Stimulated activated CD8-positive, alpha-beta memory T cell treated with anti-CD3 and anti-CD28 coated beads, Interleukin-12 subunit alpha, Interleukin-12 subunit beta, amount 100 ng/mL, for 24 hours (primary cell): ENCODE results near the gene CENPC.
"Not testable (repeated sequence)": the region's sequence is repeated elsewhere in the genome, so short reads cannot be mapped to it uniquely, and the experiment has no call there.

ENCODE experiments used
- DNase-seq: peaks from one replicate; pipeline ENCODE4 v3.0.0-alpha.2; 2020; ENCODE audit errors: extremely low read depth

Gene CENPC

DNA sequence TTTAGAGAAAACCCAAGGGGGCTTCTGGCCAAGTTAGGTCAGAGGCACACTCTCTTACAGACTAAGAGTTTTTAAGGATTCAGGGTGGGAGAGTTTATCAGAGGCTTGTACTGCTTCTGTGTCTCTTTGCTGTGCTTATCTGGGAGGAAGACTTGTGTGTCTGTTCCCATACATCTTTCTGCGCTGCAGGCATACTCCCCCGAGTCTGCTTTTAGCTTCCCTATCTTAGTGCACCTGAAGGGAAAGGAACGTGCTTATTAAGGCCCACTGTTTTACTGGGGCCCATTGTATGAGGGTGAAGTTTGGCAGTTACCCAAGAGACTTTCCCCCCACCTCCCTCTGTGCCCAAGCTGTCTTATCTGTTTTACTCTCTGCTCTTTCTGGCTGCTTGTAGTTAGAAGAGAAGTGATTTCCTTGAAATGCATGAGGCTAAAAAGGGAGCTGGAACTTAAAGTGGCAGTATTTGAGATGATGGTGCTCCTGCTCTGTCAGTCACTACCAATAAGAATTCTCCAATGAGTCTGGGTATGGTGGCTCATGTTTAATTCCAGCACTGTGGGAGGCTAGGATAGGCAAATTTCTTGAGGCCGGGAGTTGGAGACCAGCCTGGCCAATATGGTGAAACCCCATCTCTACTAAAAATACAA is 7.0 kb upstream of the CENPC start:
- not testable (repeated sequence) for DNase-seq

DNA sequence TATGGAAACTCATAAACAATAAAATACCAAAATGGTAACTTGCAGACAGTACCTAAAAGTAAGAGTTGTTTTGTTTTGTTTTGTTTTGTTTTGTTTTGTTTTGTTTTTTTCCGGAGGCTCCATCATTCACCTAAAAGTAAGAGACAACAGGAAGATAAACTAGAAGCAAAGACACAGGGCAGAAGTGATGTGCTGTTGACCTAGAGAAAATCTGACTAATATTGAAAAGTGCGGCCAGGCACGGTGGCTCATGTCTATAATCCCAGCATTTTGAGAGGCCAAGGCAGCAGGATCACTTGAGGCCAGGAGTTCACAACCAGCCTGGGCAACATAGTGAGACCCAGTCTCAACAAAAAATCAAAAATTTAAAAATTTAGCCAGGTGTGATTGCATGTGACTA is 5.6 kb upstream of the CENPC start:
- no peak for DNase-seq

DNA sequence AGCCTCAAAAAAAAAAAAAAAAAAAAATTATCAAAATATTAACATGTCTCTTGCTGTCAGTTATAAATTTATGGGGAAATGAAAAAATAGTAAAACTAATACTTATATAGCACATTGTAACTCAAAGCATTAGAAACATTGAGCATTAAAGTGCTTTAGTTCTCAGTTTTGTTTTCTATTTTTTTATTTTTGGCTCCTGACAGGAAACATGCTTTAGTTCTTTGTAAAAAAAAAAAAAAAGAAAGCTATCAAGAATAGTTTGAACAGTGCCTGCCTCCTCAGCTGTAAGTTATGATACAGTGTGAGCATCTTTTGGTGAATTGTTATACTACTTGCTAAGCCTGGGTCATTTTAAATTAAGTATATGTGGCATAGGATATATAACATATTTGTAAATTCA is 5.1 kb upstream of the CENPC start:
- DNase-seq = no peak

DNA sequence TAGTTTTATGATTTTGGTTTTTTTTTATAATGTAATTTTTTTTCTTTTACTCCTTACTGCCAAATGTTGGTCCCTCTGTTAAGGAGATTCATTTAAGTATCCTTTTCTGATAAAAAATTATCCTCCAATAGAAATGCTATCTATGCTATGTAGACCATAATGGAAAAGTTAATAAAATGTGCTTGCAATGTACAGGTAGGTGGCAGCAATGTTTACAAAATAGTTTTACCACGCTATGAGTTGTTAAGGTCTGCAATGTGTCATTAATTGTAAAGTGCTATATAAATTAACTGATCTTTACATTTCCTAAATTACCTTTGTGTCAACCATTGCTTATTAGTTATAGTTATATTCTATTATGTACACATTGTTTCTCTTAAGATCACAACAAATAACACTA is 3.8 kb upstream of the CENPC start:
- no peak for DNase-seq

DNA sequence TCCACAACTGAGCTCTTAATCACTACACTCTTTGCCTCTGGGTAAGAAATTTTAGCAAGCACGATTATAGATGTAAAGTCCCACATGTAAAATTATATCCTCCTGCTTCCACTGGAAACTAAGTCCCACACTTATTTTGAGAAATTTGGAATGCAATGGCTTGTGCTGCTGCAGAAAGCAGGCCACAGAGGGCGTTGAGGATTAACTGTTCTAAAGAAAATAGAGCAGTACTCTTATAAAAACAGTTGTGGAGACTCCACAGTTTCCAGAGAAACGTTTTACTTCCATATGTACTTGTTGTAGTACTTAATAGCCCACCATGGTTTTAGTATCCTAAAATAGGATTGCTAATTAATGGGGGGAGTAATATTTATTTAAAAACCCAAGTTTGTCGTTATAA is 1.7 kb upstream of the CENPC start:
- no peak for DNase-seq

DNA sequence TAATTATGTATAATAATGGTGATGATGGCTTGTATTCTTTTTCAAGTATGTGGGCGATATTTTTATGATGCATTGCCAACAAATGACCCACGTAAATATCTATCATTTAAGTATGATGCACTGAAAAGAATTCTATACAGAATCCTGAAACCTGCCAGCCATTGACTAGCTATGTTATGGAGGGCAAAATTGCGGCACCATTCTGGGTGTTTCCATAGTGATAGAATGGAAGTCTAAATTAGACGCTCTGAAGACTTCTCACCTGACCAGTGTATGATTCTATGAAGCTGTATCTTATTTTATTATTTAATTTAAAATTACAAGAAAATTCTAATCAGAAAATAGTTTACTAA is 677 bp upstream of the CENPC start:
- no peak for DNase-seq

DNA sequence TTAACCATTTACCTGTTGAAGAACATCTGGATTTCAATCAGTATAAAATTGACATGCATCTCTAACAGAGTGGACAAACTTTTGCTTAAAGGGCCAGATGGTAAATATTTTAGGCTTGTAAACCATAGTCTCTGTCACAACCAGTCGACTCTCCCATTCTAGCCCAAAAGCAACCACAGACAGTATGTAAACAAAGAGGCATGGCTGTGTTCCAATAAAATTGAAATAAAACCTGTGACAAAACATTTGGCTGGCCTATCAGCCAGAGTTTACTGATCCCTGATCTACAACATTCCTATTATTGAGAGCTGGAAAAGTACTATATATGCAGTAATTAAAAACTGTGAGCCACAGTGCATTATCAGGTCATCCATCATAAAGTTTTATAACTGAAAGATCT is 3.2 kb downstream of the CENPC start:
- no peak for DNase-seq

DNA sequence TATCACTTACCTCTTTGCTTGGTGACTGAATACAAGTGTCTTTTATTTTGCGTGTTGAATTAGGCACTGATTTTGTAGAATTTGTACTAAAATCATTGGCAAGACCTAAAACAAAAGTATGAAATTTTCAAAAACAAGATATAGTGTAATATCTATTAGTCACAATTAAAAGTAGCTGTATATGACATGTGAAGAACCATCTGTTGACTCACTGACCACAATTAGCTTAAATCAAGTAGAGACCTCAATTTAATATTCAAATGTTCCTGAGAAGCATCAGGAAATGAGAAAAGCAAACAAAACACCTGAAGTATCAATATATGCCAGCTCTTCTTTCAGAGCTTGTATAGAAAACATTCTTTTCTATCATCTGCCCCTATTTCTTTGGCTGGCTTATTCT is 5.5 kb downstream of the CENPC start:
- no peak for DNase-seq

DNA sequence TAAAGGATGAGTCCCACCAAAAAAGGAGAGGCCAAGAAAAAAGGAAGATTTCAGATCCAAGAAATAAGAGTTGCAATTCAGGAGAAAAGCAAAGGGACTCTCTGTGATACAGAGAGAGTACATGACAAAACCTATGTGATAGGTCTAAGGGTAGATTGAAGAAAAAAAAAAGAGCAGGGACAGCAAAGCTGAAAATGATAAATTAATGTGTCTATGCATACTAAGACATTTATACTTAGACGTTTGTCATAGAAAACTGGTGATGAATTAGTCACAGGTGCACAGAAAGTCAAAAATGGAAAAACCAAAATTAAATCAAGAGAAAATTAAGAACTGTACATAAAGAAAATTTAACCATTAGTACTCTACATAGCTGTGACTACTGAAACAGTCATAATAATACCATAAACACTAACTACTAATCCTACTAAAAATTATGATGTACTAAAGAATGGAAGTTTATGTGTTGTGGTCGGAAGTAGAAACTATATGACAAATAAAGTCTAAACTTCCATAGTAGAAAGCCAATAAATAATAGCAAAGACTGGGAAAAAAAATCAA is 9.9 kb downstream of the CENPC start:
- DNase-seq = no peak

DNA sequence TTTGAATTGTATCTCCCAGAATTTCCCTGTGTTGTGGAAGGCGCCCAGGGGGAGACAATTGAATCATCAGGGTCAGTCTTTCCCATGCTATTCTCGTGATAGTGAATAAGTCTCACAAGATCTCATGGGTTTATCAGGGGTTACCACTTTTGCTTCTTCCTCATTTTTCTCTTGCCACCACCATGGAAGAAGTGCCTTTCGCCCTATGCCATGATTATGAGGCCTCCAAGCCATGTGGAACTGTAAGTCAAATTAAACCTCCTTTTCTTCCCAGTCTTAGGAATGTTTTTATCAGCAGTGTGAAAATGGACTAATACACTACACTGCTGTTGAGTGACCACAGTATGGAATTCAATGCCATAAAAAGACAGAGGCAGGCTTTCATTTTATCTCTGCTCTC is 12.2 kb downstream of the CENPC start:
- no peak for DNase-seq

DNA sequence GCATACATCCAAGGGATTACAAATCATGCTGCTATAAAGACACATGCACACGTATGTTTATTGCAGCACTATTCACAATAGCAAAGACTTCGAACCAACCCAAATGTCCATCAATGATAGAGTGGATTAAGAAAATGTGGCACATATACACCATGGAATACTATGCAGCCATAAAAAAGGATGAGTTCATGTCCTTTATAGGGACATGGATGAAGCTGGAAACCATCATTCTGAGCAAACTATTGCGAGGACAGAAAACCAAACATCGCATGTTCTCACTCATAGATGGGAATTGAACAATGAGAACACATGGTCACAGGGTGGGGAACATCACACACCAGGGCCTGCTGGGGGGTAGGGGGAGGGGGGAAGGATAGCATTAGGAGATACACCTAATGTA is 12.9 kb downstream of the CENPC start:
- DNase-seq = not testable (repeated sequence)

DNA sequence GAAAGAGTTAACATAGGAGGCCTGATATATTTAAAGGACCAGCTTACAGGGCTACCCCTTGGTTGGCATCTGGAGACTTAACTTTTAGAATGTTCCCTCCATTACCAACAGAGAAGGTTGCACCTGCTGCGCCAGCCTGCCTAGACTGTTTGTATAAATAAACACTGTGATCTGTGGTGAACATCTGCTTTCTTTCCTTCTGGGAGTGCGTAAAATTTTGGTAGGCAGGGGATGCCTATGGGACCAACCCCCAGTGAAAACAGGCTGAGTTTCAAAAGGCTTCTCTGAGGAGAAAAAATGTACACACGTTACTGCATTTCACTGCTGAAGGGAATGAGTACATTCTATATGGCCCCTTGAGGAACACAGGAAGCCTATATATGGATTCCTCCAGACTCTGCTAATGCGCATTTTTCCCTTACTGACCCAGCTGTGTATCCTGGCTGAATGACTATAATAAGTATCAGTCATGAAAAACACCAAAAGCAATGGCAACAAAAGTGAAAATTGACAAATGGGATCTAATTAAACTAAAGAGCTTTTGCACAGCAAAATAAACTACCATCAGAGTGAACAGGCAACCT is 13.8 kb downstream of the CENPC start:
- DNase-seq = no peak

DNA sequence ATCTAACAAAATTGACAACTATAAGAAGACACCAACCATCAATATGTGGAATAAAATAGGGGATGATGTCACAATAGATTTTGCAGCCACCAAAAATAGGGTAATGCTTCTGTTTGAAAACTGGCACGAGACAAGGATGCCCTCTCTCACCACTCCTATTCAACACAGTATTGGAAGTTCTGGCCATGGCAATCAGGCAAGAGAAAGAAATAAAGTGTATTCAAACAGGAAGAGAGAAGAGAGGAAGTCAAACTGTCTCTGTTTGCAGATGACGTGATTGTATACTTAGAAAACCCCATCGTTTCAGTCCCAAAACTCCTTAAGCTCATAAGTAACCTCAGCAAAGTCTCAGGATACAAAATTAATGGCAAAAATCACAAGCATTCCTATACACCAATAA is 21.2 kb downstream of the CENPC start:
- not testable (repeated sequence) for DNase-seq

DNA sequence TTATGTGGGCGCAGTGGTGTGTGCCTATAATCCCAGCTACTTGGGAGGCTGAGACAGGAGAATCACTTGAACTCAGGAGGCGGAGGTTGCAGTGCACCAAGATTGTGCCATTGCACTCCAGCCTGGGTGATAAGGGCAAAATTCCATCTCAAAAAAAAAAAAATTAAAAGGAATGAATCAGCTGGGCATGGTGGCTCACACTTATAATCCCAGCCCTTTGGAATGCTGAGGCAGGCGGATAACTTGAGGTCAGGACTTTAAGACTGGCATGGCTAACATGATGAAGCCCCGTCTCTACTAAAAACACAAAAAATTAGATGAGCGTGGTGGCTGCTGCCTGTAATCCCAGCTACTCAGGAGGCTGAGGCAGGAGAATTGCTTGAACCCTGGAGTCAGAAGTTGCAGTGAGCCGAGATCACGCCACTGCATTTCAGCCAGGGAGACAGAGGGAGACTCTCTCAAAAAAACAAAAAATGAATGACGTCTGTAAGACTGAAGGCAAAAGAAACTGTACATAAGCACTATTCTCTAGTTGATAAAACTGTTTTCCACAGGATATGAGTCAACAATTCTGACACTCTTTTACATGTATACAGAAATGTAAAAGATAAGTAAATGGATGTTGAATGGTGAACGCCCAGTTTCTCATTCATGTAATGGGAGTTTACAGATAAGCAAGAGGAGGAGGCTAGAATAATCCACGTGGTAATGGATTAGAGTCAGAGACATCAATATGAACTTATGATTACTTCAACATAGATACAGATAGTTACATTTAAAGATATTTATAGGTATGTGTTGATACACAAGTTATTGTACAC is 22.2 kb downstream of the CENPC start:
- no peak for DNase-seq

DNA sequence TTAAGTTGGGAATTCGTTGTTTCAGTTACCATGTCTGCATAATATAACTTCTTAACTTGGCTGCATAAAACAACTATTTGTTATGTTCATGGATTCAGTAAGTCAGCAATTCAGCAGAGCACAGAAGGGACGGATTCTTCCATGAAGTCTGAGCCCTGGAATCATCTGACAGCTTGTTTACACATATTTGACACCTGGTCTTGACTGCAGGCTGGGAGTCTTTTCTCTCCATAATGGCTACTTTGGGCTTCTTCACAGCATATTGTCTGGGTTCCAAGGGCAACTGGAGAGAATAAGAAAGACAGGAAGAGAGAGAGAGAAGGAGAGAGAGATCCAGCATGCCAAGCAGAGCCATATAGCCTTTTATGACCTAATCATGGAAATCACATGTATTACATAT is 23.1 kb downstream of the CENPC start:
- no peak for DNase-seq

DNA sequence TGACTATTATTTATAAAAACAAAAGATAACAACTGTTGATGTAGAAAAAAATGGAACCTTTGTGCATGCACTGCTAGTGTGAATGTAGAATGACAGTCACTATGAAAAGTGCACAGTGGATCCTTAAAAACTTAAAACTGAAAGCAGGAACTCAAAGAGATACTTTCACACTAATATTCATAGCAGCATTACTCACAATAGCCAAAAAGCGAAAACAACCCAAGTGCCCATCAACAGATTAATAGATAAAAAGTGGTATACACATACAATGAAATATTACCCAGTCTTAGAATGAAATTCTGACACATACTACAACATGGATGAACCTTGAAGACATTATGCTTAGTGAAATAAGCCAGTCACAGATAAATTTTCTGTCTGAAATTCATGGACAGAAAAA is 23.8 kb downstream of the CENPC start:
- no peak for DNase-seq

DNA sequence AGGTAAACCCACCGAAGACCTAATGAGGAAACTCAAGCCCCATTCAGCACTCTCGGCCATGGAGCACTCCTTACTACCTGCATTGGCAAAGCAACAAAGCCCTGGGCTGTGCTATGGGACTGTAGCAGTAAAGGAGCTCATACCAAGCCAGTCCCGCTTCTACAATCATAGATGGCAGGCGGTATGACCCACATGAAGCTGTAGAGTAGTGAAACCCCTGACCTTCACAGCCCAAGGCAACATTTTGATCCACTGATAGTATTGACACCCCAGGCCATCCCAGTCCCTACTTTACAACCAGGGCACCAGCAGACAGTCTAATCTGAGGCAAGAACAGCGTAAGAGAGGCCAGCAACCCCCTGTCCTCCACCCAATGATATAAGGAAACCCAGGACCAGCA is 25.2 kb downstream of the CENPC start:
- DNase-seq = no peak

DNA sequence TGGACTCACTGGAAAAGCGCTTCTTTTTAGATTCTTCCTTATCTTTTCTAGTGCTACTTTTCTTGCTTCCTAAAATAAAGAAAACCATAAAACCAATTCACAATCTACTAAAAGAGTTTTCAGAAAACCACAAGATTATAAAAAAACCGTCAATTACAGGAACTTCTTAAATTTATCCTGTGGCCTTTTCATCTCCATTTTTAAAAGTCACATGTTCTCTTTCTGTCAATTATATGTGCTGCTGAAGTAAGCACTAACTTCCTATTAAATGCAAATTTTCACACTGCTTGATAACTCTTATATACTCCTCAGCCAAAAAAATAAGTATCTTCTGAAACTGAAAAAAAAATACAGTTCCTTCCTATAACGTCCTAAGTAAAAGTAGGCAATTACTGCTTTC is 32.8 kb downstream of the CENPC start:
- no peak for DNase-seq

DNA sequence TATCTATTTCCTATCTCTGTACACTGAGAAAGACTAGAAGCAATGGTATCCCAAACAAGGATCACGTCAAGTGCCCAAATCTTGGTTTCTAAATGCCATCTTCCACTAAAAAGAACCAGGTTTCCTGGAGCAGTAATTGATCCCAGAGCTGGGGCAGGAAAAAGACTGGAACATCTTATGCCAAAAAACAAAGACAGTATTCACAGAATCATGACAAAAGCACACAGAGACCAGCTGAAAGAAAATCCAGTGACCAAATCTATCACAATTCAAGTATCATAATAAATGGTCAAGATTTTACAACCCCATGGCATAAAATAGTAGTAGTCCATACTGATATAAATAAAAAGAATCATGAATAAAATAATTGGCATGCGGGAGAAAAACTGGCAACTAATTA is 44.9 kb downstream of the CENPC start:
- DNase-seq = no peak

DNA sequence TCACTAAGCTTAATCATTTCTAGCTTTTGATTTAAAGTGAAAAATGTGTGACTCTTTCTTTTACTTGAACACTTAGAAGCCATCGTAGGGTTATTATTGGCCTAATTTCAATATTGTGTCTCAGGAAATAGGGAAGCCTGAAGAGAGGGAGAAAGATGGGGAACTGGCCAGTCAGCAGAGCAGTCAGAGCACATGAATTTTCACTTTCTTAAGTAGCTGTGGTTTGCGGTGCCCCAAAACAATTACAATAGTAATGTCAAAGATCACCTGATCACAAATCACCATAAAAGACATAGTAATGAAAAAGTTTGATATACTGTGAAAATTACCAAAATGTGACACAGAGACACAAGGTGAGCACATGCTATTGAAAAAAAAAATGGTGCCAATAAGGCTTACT is 45.5 kb downstream of the CENPC start:
- no peak for DNase-seq

DNA sequence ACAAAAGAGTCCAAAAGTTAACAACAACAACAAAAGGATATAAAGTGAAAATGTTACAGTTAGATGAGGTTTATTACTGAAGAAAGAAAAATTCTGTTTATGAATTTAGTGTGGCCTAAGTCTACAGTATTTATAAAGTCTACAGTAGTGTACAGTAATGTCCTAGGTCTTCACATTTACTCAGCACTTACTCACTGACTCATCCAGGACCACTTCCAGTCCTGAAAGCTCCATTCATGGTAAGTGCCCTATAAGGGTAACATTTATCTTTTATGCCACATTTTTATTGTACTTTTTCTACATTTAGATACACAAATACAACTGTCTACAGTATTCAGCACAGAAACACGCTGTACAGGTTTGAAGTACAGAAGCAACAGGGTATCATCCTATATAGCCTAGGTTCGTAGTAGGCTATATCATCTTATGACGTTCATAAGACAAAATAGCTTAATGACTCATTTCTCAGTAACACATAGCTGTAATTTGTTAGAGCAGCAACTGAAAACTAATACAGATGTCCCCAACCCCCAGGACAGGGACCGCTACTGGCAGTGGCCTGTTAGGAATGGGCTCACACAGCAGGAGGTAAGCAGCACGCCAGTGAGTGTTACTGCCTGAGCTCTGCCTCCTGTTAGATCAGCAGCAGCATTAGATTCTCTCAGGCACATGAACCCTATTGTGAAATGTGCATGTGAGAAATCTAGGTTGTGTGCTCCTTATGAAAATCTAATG is 61.3 kb downstream of the CENPC start:
- DNase-seq = no peak

DNA sequence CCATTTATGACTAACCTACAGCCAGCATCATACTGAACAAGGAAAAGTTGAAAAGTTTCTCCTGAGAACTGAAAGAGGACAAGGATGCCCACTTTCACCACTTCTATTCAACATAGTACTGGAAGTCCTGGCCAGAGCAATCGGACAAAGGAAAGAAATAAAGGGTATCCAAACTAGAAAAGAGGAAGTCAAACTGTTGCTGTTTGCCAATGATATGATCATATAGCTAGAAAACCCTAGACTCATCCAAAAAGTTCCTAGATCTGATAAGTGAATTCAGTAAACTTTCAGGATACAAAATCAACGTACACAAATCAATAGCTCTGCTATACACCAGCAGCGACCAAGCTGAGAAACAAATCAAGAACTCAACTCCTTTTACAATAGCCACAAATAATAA is 64.5 kb downstream of the CENPC start:
- no peak for DNase-seq
